HG02973 (cell line): ENCODE data around the gene NSD2.

Experiments used
- ATAC-seq: cut with Tn5 transposase; IDR thresholded peaks from one replicate; pipeline ENCODE4 v1.9.1; 2021; ENCODE audit warnings: moderate library complexity; ENCODE audit not compliant: unreplicated experiment

NSD2 gene

GRCh38 chr4:1982124-1983052 lies 111.2 kb downstream of the NSD2 start:
- ATAC-seq, result no peak

GRCh38 chr4:1983053-1983845 lies 112.1 kb downstream of the NSD2 start:
- no peak for ATAC-seq

- no peak for ATAC-seq
Observed at GRCh38 chr4:1983846-1984405, 112.7 kb downstream of the NSD2 start.

GRCh38 chr4:1984406-1985191 lies 113.4 kb downstream of the NSD2 start:
- ATAC-seq, result no peak

GRCh38 chr4:1985294-1985693 lies 114.1 kb downstream of the NSD2 start:
- ATAC-seq, result no peak

- ATAC-seq, result no peak
Observed at GRCh38 chr4:1985780-1986577, 114.8 kb downstream of the NSD2 start.

GRCh38 chr4:1986578-1987210 lies 115.5 kb downstream of the NSD2 start:
- ATAC-seq, result no peak

GRCh38 chr4:1987296-1987695 lies 116.1 kb downstream of the NSD2 start:
- ATAC-seq, result no peak

- ATAC-seq, result no peak
Observed at GRCh38 chr4:1987721-1988326, 116.6 kb downstream of the NSD2 start.

GRCh38 chr4:1988327-1988724 lies 117.1 kb downstream of the NSD2 start:
- ATAC-seq, result no peak

- no peak for ATAC-seq
Observed at GRCh38 chr4:1989533-1990347, 118.5 kb downstream of the NSD2 start.

GRCh38 chr4:1990348-1990645 lies 119.1 kb downstream of the NSD2 start:
- no peak for ATAC-seq

GRCh38 chr4:1990676-1991075 lies 119.5 kb downstream of the NSD2 start:
- ATAC-seq, result no peak

- ATAC-seq, result no peak
Observed at GRCh38 chr4:1991087-1991486, 119.9 kb downstream of the NSD2 start.

- ATAC-seq, result no peak
Observed at GRCh38 chr4:1991596-1992434, 120.6 kb downstream of the NSD2 start.

GRCh38 chr4:1992468-1993168 lies 121.4 kb downstream of the NSD2 start:
- no peak for ATAC-seq

- no peak for ATAC-seq
Observed at GRCh38 chr4:1993169-1993516, 122.0 kb downstream of the NSD2 start.
